ENCODE results near the gene FNDC4.
"Not testable (repeated sequence)": the region's sequence is repeated elsewhere in the genome, so short reads cannot be mapped to it uniquely, and the experiment has no call there.

GRCh38 chr2:27539649-27540048 lies 44.6 kb upstream of the FNDC4 start:
- TF ChIP-seq CTCF (IDR thresholded peaks at IDR 0.05; ENCODE audit: low read length); EZH2phosphoT487 (IDR thresholded peaks at IDR 0.05; ENCODE audit: low read length); EZH2 (optimal IDR thresholded peaks at IDR 0.05; ENCODE audit: low read depth, low read length): not testable (repeated sequence)

All from MM.1S (cell line).